IMR-90 (cell line): ENCODE data around the gene BACH1. TPM values are rescaled to one million over a fixed set of nuclear protein-coding genes. Genes with fewer than 3 reads are reported as not detected.

Experiments used
- ATAC-seq: fragments of 200-7000 bp; cut with Tn5 transposase; 2 replicates; pipeline ENCODE4 v1.9.1; 2020; ENCODE audit warnings: low read depth, mild to moderate bottlenecking, moderate library complexity
- BruUV-seq: library from RNA; stranded (reverse); fragments of 400-500 nt; replicated peaks from 2 replicates; lab custom pipeline; 2021; lab: Mats Ljungman, UMichigan
- CTCF ChIA-PET: fragments of 300-600 bp; formaldehyde crosslinking; extraction: SDS; loops from one replicate; lab custom pipeline; 2021; ENCODE audit warnings: antibody characterized with exemption; lab: Yijun Ruan, JAX
- POLR2A ChIA-PET: fragments of 300-600 bp; sonication (Branson Sonifier 250); formaldehyde crosslinking; loops from one replicate; lab custom pipeline; 2022; ENCODE audit warnings: antibody characterized with exemption; ENCODE audit not compliant: unreplicated experiment; lab: Charles Lee
- DNase-seq: peaks from one replicate; pipeline ENCODE4 v3.0.0; 2013
- H2AFZ ChIP-seq: replicated peaks from 2 replicates; pipeline ENCODE3; 2013; ENCODE audit warnings: low read length, mild to moderate bottlenecking; ENCODE audit not compliant: poor library complexity
- H2AK5ac ChIP-seq: 2 replicates; pipeline ENCODE4 v1.6.1; 2013; ENCODE audit warnings: low read depth, low read length, inconsistent platforms
- H2AK9ac ChIP-seq: replicated peaks from 2 replicates; pipeline ENCODE3; 2013; ENCODE audit warnings: mild to moderate bottlenecking, low read depth, low read length, moderate library complexity; ENCODE audit not compliant: poor library complexity
- H2BK120ac ChIP-seq: 2 replicates; pipeline ENCODE4 v1.6.1; 2013; ENCODE audit warnings: low read depth, low read length, inconsistent platforms
- H2BK15ac ChIP-seq: 3 replicates; pipeline ENCODE4 v1.6.1; 2013; ENCODE audit warnings: low read depth, low read length, inconsistent platforms
- H2BK20ac ChIP-seq: 2 replicates; pipeline ENCODE4 v1.6.1; 2013; ENCODE audit warnings: low read depth, mild to moderate bottlenecking, inconsistent platforms, low read length, moderate library complexity
- H2BK5ac ChIP-seq: 2 replicates; pipeline ENCODE4 v1.6.1; 2013; ENCODE audit warnings: mild to moderate bottlenecking, low read depth, low read length, inconsistent platforms; ENCODE audit not compliant: poor library complexity, severe bottlenecking
- H3K14ac ChIP-seq: replicated peaks from 2 replicates; pipeline ENCODE4 v1.6.1; 2013; ENCODE audit warnings: low read depth, low read length, inconsistent platforms
- H3K18ac ChIP-seq: 2 replicates; pipeline ENCODE4 v1.6.1; 2013; ENCODE audit warnings: low read depth, low read length, control low read depth
- H3K23ac ChIP-seq: 2 replicates; pipeline ENCODE4 v1.6.1; 2013; ENCODE audit warnings: low read depth, low read length, inconsistent platforms
- H3K27ac ChIP-seq: 2 replicates; pipeline ENCODE4 v1.5.1; 2013; ENCODE audit warnings: mild to moderate bottlenecking, control low read depth, low read length; ENCODE audit not compliant: insufficient read depth
- H3K27me3 ChIP-seq: 2 replicates; pipeline ENCODE4 v1.6.1; 2013; ENCODE audit warnings: low read length; ENCODE audit not compliant: control insufficient read depth, insufficient read depth
- H3K36me3 ChIP-seq: 2 replicates; pipeline ENCODE4 v1.6.1; 2013; ENCODE audit warnings: low read length, mixed read lengths; ENCODE audit not compliant: control insufficient read depth, insufficient read depth
- H3K4ac ChIP-seq: 2 replicates; pipeline ENCODE4 v1.6.1; 2013; ENCODE audit warnings: low read depth, low read length, inconsistent platforms
- H3K4me1 ChIP-seq: 2 replicates; pipeline ENCODE4 v1.6.1; 2013; ENCODE audit warnings: low read length, mixed read lengths; ENCODE audit not compliant: control insufficient read depth, insufficient read depth
- H3K4me2 ChIP-seq: 2 replicates; pipeline ENCODE4 v1.6.1; 2013; ENCODE audit warnings: low read depth, mild to moderate bottlenecking, control low read depth, low read length, moderate library complexity
- H3K4me3 ChIP-seq: 2 replicates; pipeline ENCODE4 v1.5.1; 2013; ENCODE audit warnings: low read depth, mild to moderate bottlenecking, control low read depth, low read length, moderate library complexity; ENCODE audit not compliant: insufficient read depth
- H3K56ac ChIP-seq: 2 replicates; pipeline ENCODE4 v1.6.1; 2013; ENCODE audit warnings: low read length, inconsistent platforms; ENCODE audit not compliant: insufficient read depth; ENCODE audit errors: extremely low read depth
- H3K79me1 ChIP-seq, 2 experiments: 2 replicates each; pipeline ENCODE4 v1.6.1; 2013; ENCODE audit warnings: low read length in 2 of 2, inconsistent platforms in 1 of 2, low read depth in 1 of 2
- H3K9ac ChIP-seq: 2 replicates; pipeline ENCODE4 v1.6.1; 2013; ENCODE audit warnings: low read depth, low read length, control low read depth
- H3K9me1 ChIP-seq: 2 replicates; pipeline ENCODE4 v1.6.1; 2013; ENCODE audit warnings: low read length, inconsistent platforms; ENCODE audit not compliant: insufficient read depth
- H3K9me3 ChIP-seq: 2 replicates; pipeline ENCODE4 v1.6.1; 2013; ENCODE audit warnings: low read length; ENCODE audit not compliant: control insufficient read depth, insufficient read depth
- H4K20me1 ChIP-seq: 2 replicates; pipeline ENCODE4 v1.6.1; 2013; ENCODE audit warnings: low read length, inconsistent platforms; ENCODE audit not compliant: insufficient read depth
- H4K5ac ChIP-seq: 2 replicates; pipeline ENCODE4 v1.6.1; 2013; ENCODE audit warnings: mild to moderate bottlenecking, low read depth, low read length, control low read depth
- H4K8ac ChIP-seq, 2 experiments: 2 replicates each; pipeline ENCODE4 v1.6.1; 2013; ENCODE audit warnings: low read depth in 2 of 2, low read length in 2 of 2, control low read depth in 1 of 2, inconsistent platforms in 1 of 2
- H4K91ac ChIP-seq: 2 replicates; pipeline ENCODE4 v1.6.1; 2013; ENCODE audit warnings: low read depth, low read length, inconsistent platforms; ENCODE audit not compliant: insufficient read depth
- BHLHE40 ChIP-seq: fragments of 150-350 bp; IDR thresholded peaks from 2 replicates; pipeline ENCODE4 v1.6.1; 2016; ENCODE audit warnings: mild to moderate bottlenecking, low read depth, low read length
- MAFK ChIP-seq: IDR thresholded peaks from 2 replicates; pipeline ENCODE4 v1.6.1; 2012; ENCODE audit warnings: low read depth, low read length, improper control_type of control experiment
- MAZ ChIP-seq: IDR thresholded peaks from 2 replicates; pipeline ENCODE4 v1.6.1; 2012; ENCODE audit warnings: low read depth, mild to moderate bottlenecking, low read length, improper control_type of control experiment, moderate library complexity, borderline replicate concordance
- MXI1 ChIP-seq: IDR thresholded peaks from 2 replicates; pipeline ENCODE4 v1.6.1; 2012; ENCODE audit warnings: low read depth, mild to moderate bottlenecking, low read length, moderate library complexity, borderline replicate concordance
- NFE2L2 ChIP-seq: fragments of 150-350 bp; IDR thresholded peaks from 2 replicates; pipeline ENCODE4 v1.6.1; 2016; ENCODE audit warnings: low read depth, mild to moderate bottlenecking, low read length
- RCOR1 ChIP-seq: IDR thresholded peaks from 2 replicates; pipeline ENCODE4 v1.6.1; 2012; ENCODE audit warnings: mild to moderate bottlenecking, low read length, improper control_type of control experiment; ENCODE audit not compliant: insufficient replicate concordance
- RFX5 ChIP-seq: IDR thresholded peaks from 2 replicates; pipeline ENCODE4 v1.8.0; 2012; ENCODE audit warnings: low read depth, mild to moderate bottlenecking, low read length, moderate library complexity
- SMC3 ChIP-seq: fragments of 150-350 bp; IDR thresholded peaks from 2 replicates; pipeline ENCODE4 v1.6.1; 2016; ENCODE audit warnings: low read depth, mild to moderate bottlenecking, antibody characterized with exemption, low read length, moderate library complexity
- USF2 ChIP-seq: fragments of 150-350 bp; IDR thresholded peaks from 2 replicates; pipeline ENCODE4 v1.6.1; 2017; ENCODE audit warnings: mild to moderate bottlenecking, antibody characterized with exemption, low read length, low read depth
- WGBS, 2 experiments: methylation state at CpG; one replicate each; pipeline versions ENCODE4 v1.1.5 to v1.1.7; 2013; ENCODE audit warnings: missing lambda C conversion rate in 2 of 2; ENCODE audit not compliant: insufficient read length in 1 of 2; ENCODE audit errors: extremely low coverage in 2 of 2; 5-methylcytosine and 5-hydroxymethylcytosine counted together
- dilution Hi-C: fragments of 300-500 bp; cut with HindIII; formaldehyde crosslinking; loops from one replicate; pipeline ENCODE4 v1.14.3; 2018; ENCODE audit warnings: low sequenced_read_pairs; ENCODE audit not compliant: unreplicated experiment
- in situ Hi-C: fragments of 300-500 bp; cut with MboI; formaldehyde crosslinking; loops from 3 replicates; pipeline ENCODE4 v1.14.3; 2019; ENCODE audit warnings: low sequenced_read_pairs, inconsistent platforms, mixed read lengths
- intact Hi-C: fragments of 100-400 bp; cut with micrococcal nuclease; formaldehyde crosslinking; loops from 2 replicates; pipeline ENCODE4 v1.10.0; 2022
- polyA plus RNA-seq, 3 experiments: library from polyadenylated mRNA; depleted of rRNA; stranded (reverse); fragments of >200 nt; gene quantifications; 2 replicates each; pipeline ENCODE4 v1.2.3, GENCODE V29; 2012; ENCODE audit warnings: low replicate concordance in 1 of 3
- total RNA-seq: library from RNA; depleted of rRNA; stranded (reverse); fragments of >200 nt; gene quantifications from 2 replicates; pipeline ENCODE4 v1.2.3, GENCODE V29; 2012
- TF ChIP-seq, protein P1 (sequence below): conservative IDR thresholded peaks from 2 replicates; pipeline ENCODE4 v1.5.1; 2012; ENCODE audit warnings: mild to moderate bottlenecking, low read depth, low read length, improper control_type of control experiment

Gene BACH1
- total and polyA plus RNA-seq, 2 of the 4 experiments (the other 2 are of a cell fraction), result 23.1 to 108 TPM

DNA sequence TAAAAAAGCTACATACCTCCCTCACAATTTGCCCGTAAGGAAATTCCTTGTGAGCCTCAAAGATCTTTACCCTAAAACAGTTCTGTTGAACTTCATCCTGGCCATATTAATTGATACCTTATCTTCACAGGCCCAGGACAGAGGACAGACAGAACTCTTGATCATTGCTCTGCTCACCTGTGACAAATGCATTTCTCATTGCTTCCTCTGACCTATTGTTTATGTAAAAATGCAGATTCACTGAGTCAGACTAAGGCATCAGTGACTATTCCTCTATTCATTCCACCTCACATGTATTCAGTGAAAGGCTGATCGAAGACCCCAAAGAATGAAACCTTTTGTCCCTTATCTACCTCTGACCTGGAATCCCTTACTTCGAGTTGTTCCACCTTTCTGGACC, 61.0 kb downstream of the BACH1 start:
- no peak overlapping the region for H2AK9ac ChIP-seq
- H4K20me1 ChIP-seq, result no peaks in the 10 kb centered on the region
- H2BK20ac ChIP-seq, result peak overlapping the region; percentile 95
- H3K23ac ChIP-seq, result no peak overlapping the region; the same call in 1 of the 2 replicates
- H3K18ac ChIP-seq, result peak overlapping the region; percentile 94; the same call in 1 of the 2 replicates
- peak overlapping the region; percentile 79; the same call in 1 of the 2 replicates for H2BK120ac ChIP-seq
- H3K9me3 ChIP-seq, result peaks cover 7% of the 10 kb centered on the region
- H3K9me1 ChIP-seq, result peaks cover 10% of the 10 kb centered on the region
- peaks cover 13% of the 10 kb centered on the region for H3K36me3 ChIP-seq
- peaks cover 8 to 45% of the 10 kb centered on the region in 2 experiments; a peak in 3 of 4 replicates for H3K79me1 ChIP-seq
- peak overlapping the region; percentile 22; the same call in 1 of the 2 replicates for H3K4me2 ChIP-seq
- peak overlapping the region; percentile 93; the same call in 1 of the 2 replicates for H2AK5ac ChIP-seq
- H3K27me3 ChIP-seq, result no peaks in the 10 kb centered on the region
- ChIA-PET POLR2A (no interaction called here), CTCF (interaction anchor here (1.2 kb wide), 1 partner anchor 196 kb away, joined by 3 read pairs; no protein-coding TSS in a partner anchor)
- 80% methylated on average over 1 of the region's 3 CpGs; no CpG with 5 or more reads in 1 of the 2 experiments for WGBS, 2 experiments
- H3K56ac ChIP-seq, result no peak overlapping the region
- peak overlapping the region; percentile 89; the same call in 1 of the 2 replicates for H3K4ac ChIP-seq
- ATAC-seq, result no peak
- dilution Hi-C loops (no loop called here), in situ Hi-C loops (no loop called here), intact Hi-C loops (no loop called here)
- peak overlapping the region; percentile 50; the same call in 1 of the 2 replicates for H4K91ac ChIP-seq
- H3K9ac ChIP-seq, result no peak overlapping the region
- peak overlapping the region; percentile 52 to 69; a peak in 3 of 4 replicates for H4K8ac ChIP-seq
- H3K14ac ChIP-seq, result peak overlapping the region; percentile 82
- TF ChIP-seq MAFK (no peak), MAZ (no peak), RFX5 (no peak), RCOR1 (no peak), MXI1 (no peak), NFE2L2 (no peak), SMC3 (no peak), USF2 (no peak), BHLHE40 (no peak)
- TF ChIP-seq, protein P1, sequence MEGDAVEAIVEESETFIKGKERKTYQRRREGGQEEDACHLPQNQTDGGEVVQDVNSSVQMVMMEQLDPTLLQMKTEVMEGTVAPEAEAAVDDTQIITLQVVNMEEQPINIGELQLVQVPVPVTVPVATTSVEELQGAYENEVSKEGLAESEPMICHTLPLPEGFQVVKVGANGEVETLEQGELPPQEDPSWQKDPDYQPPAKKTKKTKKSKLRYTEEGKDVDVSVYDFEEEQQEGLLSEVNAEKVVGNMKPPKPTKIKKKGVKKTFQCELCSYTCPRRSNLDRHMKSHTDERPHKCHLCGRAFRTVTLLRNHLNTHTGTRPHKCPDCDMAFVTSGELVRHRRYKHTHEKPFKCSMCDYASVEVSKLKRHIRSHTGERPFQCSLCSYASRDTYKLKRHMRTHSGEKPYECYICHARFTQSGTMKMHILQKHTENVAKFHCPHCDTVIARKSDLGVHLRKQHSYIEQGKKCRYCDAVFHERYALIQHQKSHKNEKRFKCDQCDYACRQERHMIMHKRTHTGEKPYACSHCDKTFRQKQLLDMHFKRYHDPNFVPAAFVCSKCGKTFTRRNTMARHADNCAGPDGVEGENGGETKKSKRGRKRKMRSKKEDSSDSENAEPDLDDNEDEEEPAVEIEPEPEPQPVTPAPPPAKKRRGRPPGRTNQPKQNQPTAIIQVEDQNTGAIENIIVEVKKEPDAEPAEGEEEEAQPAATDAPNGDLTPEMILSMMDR, result no peak
- BruUV-seq, result no TSS peak
- H4K5ac ChIP-seq, result peak overlapping the region; percentile 92; the same call in 1 of the 2 replicates
- H3K4me3 ChIP-seq, result no peak overlapping the region
- peak overlapping the region; percentile 90 for H2BK5ac ChIP-seq
- H3K4me1 ChIP-seq, result peaks cover 10% of the 10 kb centered on the region
- no peak overlapping the region for H2AFZ ChIP-seq
- H3K27ac ChIP-seq, result no peak overlapping the region
- peak overlapping the region; percentile 74; the same call in 2 of the 3 replicates for H2BK15ac ChIP-seq
- DNase-seq, result peak; percentile 48
